ENCODE results near the gene PPP2R5A.

GRCh38 chr1:212377644-212378043 lies 92.4 kb downstream of the PPP2R5A start:
- TF ChIP-seq ZFX (CRISPR knock-in tag; IDR thresholded peaks at IDR 0.05; ENCODE audit: low read depth) (no peak), MAX (IDR thresholded peaks at IDR 0.05) (no peak), CTCF (CRISPR knock-in tag; IDR thresholded peaks at IDR 0.05) (no peak), SNAI1 (CRISPR knock-in tag; IDR thresholded peaks at IDR 0.05; ENCODE audit: borderline replicate concordance) (no peak), NFYB (CRISPR knock-in tag; IDR thresholded peaks at IDR 0.05) (no peak), ZBTB49 (CRISPR knock-in tag; IDR thresholded peaks at IDR 0.05; ENCODE audit: borderline replicate concordance) (no peak)

Measured in HepG2 (cell line).